GM19328 (cell line): ENCODE data around the gene FRMD4B.

Experiments
- ATAC-seq: cut with Tn5 transposase; IDR thresholded peaks from one replicate; pipeline ENCODE4 v1.9.1; 2021; ENCODE audit warnings: mild to moderate bottlenecking, moderate library complexity; ENCODE audit not compliant: unreplicated experiment

The FRMD4B gene

GRCh38 chr3:69406163-69406562, 20.3 kb upstream of the FRMD4B start:
- ATAC-seq = no peak

- no peak for ATAC-seq
Observed at GRCh38 chr3:69405067-69405466, 19.2 kb upstream of the FRMD4B start.

- ATAC-seq = no peak
Observed at GRCh38 chr3:69403454-69403853, 17.6 kb upstream of the FRMD4B start.

GRCh38 chr3:69400683-69401082, 14.8 kb upstream of the FRMD4B start:
- no peak for ATAC-seq

- ATAC-seq = no peak
Observed at GRCh38 chr3:69392850-69393249, 7.0 kb upstream of the FRMD4B start.

- no peak for ATAC-seq
Observed at GRCh38 chr3:69392415-69392814, 6.5 kb upstream of the FRMD4B start.

- no peak for ATAC-seq
Observed at GRCh38 chr3:69391554-69391953, 5.7 kb upstream of the FRMD4B start.

- ATAC-seq = no peak
Observed at GRCh38 chr3:69390771-69391170, 4.9 kb upstream of the FRMD4B start.

GRCh38 chr3:69389520-69390248, 3.8 kb upstream of the FRMD4B start:
- ATAC-seq = no peak

GRCh38 chr3:69388241-69388640, 2.4 kb upstream of the FRMD4B start:
- ATAC-seq = no peak

GRCh38 chr3:69386556-69387385, 883 bp upstream of the FRMD4B start:
- no peak for ATAC-seq

GRCh38 chr3:69385123-69385722, 665 bp downstream of the FRMD4B start:
- ATAC-seq = no peak

- no peak for ATAC-seq
Observed at GRCh38 chr3:69384326-69384725, 1.6 kb downstream of the FRMD4B start.

- no peak for ATAC-seq
Observed at GRCh38 chr3:69379661-69380060, 6.2 kb downstream of the FRMD4B start.

- no peak for ATAC-seq
Observed at GRCh38 chr3:69378112-69378802, 7.6 kb downstream of the FRMD4B start.

GRCh38 chr3:69377262-69377661, 8.6 kb downstream of the FRMD4B start:
- no peak for ATAC-seq

GRCh38 chr3:69376731-69377130, 9.2 kb downstream of the FRMD4B start:
- ATAC-seq = no peak

GRCh38 chr3:69371816-69372215, 14.1 kb downstream of the FRMD4B start:
- ATAC-seq = no peak

- no peak for ATAC-seq
Observed at GRCh38 chr3:69370901-69371301, 15.0 kb downstream of the FRMD4B start.

- no peak for ATAC-seq
Observed at GRCh38 chr3:69370156-69370883, 15.6 kb downstream of the FRMD4B start.
